Measurements from ENCODE around the gene TMEM254.
"Not testable (repeated sequence)": the region's sequence is repeated elsewhere in the genome, so short reads cannot be mapped to it uniquely, and the experiment has no call there.

TMEM254 gene

GRCh38 chr10:80133687-80134086 lies 55.2 kb downstream of the TMEM254 start:
- not testable (repeated sequence) for DNase-seq (ENCODE audit: low spot score)

- no peak for DNase-seq (ENCODE audit: low spot score)
Observed at GRCh38 chr10:80136134-80136571, 57.7 kb downstream of the TMEM254 start.

DNA sequence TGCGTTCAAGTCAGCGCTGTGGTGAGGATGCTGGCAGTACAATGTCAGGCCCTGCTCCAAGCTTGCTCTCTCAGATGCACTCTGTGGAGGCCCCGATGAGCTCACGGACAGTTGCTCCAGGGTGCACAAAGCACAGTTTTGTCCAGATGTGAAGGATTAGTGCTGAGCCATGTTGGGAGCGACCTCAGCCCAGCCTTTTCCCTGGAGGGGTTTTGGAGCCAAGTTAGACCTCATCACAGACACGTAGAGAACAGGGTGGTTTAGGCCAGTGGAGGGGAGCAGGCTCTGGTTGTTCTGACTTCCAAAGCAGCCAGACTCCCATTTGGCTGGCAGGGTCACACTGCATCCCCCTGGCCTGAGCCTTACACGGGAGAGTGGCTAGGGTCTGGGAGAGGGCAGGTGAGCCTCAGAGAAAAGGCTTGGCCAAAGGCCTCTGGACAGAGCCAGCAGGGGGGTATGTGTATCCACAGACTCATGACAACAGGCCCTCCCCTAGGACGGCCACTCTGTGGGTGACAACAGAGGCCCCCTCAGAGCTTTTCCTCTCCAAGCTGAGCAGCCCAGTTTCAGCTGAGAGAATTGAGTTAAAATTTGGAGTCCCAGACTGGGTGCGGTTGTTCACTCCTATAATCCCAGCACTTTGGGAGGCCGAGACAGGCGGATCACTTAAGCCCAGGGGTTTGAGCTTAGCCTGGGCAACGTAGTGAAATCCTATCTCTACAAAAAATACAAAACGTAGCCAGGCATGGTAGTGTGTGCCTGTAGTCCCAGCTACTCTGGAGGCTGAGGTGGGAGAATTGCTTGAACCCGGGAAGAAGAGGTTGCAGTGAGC lies 58.8 kb downstream of the TMEM254 start:
- DNase-seq (ENCODE audit: low spot score) = no peak

- no peak for DNase-seq (ENCODE audit: low spot score)
Observed at GRCh38 chr10:80137920-80138319, 59.5 kb downstream of the TMEM254 start.

DNA sequence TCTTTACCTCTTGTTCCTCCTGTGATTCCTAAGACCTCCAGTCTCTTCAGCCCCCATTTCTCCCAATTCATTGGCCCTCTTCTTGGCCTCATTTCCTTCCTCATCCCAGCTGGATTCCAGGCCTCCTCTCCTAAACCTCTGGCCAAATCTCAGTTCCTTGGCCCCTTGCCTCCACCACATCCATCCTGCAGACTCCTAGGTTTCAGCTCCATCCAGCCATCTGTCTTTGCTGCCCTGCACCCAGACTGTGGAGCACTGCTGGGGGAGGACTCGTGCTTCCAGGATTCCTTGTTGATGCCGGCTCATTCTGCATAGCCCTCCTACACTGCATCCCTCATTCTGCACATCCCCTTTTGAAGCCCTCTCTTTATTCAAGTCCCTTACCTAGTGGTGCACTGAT lies 60.8 kb downstream of the TMEM254 start:
- no peak for DNase-seq (ENCODE audit: low spot score)

DNA sequence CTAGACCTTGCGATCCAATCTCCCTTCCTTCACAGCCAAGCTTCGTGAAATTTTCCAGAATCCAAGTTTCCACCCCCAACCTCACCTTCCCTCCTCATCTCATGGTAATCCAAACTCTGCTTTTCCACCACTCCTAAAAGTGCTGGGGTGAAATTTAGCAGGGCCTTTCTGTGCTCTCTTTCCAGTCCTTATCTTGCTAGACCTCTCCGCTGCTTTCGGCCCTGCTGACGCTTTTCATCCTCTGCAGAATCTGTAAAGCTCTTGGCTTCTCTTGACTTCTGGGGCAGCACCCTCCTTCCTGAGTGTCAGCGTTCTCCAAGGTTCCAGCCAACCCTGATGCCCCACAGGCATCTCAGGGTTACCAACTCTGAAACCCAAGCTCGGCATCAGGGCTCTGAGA lies 61.8 kb downstream of the TMEM254 start:
- no peak for DNase-seq (ENCODE audit: low spot score)

DNA sequence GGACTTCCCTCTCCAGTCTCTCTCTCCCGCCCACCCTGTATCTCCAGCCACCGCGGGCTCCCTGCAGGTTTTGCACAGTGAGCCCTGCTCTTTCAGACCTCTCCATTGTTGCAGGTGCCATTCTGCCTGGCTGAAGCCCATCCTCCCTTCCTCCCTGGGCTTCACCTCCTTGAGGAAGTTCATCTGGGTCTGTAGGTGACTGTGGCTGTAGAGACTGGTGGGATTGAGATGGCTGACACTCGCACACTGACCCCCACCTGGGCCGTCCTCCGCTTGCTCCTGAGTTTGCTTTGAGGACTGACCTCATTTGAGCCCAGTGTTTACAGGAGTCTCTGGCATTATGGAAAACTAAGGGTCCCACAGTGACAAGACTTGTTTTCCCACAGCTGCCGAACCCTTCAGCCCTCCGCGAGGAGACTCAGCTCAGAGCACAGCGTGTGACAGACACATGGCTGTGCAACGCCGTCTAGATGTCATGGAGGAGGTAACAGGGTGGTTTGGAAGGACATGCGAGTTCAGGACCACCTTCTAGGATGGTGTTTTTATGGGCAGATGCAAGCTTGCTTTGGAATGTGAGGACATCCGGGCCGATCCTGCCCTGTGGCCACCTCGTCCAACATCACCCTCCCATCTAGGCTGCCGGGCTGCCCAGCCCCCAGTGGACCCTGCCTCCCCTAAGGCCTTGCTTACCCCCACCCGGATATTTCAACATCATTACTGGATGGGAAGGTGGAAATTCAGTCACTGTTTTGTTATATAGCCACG lies 63.4 kb downstream of the TMEM254 start:
- DNase-seq (ENCODE audit: low spot score) = no peak
